ENCODE data around the gene AIP.
"Not testable (repeated sequence)": the region's sequence is repeated elsewhere in the genome, so short reads cannot be mapped to it uniquely, and the experiment has no call there.

The AIP gene

DNA sequence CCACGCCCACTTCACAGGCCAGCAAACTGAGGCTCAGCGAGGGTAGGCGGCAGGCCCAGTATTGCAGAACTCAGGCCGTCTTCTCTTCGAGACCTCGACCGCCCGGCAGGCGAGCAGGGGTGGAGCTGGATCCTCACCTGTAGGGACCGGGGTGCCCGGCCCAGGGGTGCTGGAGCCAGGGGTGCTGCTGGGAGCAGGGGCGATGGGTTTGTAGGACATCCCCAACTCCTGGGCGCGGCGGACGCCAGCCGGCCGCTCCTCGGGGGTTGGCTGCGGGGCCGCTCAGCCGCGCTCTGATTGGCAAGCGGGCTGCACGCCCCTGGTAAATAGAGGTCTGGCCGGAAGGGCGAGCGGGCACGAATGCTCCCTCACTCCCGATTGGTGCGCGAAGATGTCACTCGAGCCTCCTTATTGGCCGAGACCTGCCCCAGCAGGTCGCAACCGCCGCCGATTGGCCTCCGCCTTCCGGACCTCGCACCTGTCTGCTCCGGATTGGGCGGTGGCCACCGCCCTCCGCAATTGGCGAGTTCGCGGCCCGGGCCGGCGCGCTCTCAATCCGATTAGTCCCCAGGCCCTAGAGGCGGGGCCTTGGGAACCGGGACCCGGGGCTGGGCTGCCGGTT is 25.1 kb downstream of the AIP start, which contains the start of gene CDK2AP2:
Gene CDK2AP2 (minus strand): TSS at position 299 of the 622 bp plus-strand sequence. CDS start 80 bp downstream, at position 219.
- DNase-seq, result peak; percentile 98 to 99

DNA sequence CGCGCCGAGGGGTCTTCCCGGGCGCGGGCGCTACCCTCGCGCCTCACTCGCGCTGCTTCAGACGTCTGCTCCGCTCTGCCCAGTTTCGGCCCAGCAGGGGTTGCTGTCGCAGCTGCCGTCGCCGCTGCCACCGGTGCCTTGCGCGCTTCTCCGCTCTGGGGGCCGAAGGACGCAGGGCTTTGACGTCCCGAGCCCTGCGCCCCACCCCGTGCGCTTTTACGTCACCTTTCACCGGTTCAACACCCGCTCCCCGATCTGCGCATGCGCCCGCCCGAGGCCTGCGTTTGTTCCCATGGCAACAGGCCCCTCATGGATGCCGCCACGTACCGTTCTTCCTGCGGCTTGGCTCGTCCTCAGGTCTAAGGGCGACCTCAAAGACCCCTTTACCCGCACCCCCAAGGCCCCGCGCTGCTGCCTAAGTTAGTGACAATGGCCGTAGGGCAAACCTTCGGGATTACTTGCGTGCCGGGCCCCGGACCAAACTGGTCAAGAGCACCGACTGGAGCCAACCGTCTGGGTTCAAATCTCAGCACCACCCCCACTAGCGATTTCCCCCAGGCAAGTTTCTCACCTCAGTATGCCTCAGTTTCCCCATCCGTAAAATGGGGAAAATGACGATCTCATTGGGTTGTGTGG is 25.8 kb downstream of the AIP start:
- peak; percentile 98 for DNase-seq

DNA sequence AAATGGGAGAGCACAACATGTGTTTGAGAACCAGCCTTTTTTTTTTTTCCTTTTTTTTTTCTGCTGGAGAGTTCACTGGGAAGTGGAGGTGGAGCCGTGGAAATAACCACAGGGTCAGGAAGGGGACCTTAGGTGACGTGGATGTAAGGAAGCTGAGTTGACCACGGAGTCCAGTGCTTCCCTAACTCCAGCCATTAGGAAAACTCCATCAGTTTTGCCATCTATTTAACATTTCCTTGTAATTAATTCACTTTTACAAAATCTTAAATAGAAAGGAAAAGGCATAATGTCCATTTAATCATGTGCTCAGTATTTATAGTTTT is 27.2 kb downstream of the AIP start:
- DNase-seq, result no peak

DNA sequence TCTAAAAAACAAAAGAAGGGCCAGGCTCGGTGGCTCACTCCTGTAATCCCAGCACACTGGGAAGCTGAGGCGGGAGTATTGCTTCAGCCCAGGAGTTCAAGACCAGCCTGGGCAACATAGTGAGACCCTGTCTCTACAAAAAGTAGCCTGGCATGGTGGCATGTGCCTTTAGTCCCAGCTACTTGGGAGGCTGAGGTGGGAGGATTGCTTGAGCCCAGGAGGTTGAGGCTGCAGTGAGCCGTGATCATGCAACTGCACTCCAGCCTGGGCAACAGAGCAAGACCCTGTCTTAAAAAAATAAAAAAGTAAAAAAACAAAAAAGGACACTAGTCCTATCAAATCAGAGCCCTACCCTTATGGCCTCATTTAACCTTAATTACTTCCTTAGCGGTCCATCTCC is 28.7 kb downstream of the AIP start:
- not testable (repeated sequence) for DNase-seq

DNA sequence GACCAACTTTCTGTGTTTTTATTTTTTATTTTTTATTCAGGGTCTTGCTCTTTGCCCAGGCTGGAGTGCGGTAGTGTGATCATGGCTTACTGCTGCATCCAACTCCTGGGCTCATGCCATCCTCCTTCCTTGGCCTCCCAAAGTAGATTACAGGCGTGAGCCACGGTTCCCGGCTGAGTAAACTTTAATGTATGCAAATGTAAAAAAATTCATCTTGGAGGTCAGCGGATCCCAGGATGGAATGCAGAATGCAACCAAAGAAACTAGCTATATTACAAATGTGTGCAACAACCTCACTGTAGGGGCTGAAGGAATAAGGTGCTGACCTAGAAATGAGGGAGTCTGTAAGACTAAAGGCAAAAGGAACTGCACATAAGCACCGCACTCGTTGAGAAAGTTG is 31.3 kb downstream of the AIP start:
- no peak for DNase-seq

DNA sequence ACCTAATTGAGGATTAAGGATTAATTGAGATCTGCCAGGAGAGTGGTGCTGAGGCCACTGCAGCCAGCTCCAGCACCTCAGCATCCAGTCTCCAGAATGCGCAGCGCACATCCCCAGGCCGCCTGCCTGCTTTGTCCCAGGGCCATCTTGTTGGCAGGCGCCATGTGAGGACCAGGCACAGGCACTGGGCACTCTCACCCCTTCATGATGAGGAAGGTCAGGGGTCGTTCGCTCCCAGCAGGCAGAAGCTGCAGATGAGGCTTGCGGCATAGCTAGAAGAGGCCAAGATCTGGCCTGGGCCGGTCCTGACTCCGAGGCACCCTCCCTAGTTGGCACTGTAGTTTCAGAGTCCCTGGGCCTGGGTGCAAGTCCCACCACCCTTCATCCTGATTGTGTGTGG is 34.0 kb downstream of the AIP start:
- DNase-seq, result no peak

DNA sequence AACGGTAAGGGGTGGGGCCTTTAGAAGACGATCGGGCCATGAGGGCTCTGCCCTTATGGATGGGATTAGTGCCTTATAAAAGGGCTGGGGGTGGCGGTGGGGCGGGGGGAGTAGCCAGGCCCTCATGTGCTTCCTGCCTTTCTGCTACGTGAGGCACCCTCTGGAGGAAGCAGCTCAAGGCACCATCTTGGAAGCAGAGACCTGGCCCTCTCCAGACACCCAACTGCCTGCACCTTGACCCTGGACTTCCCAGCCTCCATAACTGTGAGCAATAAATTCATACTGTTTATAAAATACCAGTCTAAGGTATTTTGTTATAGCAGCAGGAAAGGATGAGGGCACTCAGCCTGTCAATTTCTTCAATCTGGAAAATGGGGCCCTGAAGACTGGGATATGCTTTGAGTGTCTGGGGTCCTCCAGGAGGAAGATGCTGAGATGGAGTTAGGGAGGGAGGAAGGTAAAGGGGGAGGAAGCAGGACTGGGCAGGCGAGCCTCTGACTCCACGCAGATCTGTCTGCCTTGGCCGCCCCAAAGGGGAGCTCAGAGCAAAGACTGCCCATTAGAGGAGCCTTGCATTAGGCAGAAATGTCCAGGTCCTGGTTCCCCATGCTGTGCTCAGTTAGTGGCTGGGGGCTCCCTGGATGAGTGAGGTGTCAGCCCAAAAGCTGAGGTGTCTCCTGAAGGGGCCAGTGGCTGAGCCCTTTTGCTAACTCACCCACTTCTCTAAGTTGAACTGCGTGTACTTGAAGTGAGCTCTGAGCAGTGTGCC is 35.1 kb downstream of the AIP start:
- no peak for DNase-seq

DNA sequence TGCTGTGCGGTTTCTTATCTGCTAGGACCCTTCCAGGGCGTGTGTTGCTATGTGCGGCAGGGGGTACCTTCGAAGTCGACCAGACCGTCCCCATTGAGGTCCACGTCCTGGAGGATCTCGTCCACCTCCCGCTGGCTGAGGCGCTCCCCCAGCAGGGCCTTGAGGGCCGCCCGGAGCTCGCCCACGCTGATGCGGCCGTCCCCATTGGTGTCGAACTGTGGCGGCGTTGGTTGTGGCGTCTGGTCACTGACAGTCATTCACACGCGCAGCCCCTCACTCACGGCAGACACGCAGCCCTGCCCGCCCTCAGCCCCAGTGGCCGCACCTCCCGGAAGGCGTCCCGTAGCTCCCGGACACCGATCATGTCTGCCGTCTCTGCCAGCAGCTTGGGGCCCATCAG is 36.9 kb downstream of the AIP start:
- no peak for DNase-seq

DNA sequence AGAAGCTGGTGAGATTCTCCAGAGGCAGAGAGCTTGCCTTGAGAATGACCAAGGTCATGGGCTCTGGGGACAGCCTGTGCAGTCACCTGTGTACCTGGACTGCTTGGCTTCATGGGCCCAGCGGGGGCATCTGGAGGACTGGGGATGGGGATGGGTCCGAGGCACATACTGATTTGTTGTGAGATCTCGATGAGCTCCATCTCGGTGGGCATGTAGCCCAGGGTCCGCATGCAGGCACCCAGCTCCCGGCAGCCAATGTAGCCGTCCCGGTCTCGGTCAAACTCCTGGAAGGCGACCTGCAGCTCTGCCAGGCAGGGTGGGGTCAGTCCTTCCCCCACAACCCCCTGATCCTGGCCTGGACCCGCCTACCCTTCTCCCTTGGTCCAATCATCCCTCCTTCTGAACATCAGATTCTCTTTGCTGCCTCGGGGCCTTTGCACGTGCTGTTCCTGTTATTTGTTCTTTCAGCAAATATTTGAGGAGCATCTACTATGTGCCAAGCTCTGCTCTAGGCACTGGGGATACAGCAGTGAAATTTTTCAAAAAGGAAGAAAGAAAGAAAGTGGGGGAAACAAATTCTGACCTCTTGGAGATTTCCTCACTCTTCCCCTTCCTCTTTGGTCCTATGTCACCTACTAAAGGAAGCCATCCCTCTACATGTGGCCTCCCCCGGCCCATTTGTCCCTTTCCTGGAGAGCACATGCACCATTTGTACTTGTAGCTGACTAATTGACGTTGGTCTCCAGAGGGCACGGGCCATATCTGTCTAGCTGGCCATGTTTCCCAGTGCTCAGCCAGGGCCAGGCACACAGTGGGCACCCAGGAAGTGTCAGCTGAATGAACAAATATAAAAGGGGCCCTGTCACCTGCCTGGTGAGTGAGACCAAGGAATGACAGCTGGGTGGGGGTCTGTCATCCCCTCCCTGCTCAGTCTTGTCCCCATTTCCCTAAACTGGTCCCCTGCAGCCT is 38.3 kb downstream of the AIP start:
- no peak for DNase-seq

DNA sequence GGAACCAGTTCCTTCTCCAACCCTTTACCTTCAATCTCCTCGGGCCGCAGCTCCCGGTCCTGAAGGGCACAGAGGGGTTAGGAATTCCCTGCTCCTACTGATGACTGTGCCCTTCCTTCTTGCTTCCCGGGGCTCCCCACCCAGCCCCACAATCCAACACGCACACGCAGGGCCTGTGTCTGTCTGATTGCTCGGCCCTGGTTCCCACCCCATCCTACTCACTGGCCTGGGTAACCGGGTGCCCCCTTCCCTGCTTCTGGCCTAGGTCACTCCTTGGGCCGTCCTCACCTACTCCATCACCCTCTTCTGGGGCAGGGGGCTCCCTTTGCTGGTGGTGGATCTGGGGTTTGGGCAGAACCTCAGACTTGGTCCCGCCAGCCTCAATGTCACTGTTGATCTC is 39.1 kb downstream of the AIP start:
- DNase-seq, result no peak

DNA sequence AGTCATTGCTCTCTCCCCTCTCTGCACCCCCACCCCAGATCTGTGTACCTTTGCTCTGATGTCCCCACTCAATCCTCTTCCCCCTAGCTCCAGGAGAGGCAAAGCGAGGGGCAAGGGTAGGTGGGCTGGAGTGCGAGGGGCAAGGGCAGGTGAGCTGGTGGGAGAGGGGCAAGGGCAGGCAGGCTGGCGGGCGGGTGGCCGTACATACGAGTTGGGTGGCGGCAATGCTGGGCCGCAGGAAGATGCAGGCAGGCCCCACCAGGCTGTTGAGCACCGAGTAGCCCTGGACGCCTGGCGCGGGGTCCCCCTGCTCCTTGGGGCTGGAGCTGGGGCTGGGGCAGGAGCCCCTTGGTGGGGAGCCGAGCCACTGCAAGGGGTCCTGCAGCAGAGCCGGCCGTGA is 39.5 kb downstream of the AIP start:
- no peak for DNase-seq

DNA sequence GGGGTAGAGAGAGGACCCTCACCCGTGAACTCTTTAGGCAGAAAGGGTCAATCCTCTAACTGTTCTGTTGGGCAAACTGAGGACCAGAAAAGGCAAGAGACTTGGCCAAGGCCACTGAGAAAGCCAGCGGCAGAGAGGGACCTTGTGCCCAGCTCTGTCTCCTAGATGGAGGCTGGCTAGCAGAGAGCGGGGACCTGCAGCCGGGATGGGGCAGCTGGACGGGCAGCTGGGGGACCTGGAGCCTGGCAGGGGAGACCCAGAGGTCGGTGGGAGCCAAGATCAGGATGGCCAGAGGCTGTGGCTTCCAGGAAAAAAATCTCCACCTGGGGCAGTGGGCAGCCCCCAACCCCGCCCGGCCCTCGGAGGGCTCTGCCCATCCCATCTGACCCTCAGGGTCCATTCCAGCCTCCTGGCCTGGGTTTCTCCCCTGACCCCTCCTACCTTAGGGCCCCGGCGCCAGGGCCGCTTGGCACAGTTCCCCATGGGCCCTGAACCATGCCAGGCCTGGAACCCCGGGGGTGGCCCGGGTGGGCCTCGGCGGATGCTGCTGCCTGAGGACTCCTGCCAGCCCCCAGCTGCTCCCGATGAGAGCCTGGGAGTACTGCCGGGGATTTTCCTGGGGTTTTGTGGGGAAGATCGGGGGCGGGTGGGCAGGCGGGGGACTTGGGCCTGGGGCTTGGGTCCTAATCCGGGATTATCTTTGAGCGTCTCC is 40.2 kb downstream of the AIP start, which contains the start of gene CABP2:
Gene CABP2 (minus strand): TSS at position 603 of the 712 bp plus-strand sequence. CDS start 120 bp downstream, at position 483.
- no peak for DNase-seq

DNA sequence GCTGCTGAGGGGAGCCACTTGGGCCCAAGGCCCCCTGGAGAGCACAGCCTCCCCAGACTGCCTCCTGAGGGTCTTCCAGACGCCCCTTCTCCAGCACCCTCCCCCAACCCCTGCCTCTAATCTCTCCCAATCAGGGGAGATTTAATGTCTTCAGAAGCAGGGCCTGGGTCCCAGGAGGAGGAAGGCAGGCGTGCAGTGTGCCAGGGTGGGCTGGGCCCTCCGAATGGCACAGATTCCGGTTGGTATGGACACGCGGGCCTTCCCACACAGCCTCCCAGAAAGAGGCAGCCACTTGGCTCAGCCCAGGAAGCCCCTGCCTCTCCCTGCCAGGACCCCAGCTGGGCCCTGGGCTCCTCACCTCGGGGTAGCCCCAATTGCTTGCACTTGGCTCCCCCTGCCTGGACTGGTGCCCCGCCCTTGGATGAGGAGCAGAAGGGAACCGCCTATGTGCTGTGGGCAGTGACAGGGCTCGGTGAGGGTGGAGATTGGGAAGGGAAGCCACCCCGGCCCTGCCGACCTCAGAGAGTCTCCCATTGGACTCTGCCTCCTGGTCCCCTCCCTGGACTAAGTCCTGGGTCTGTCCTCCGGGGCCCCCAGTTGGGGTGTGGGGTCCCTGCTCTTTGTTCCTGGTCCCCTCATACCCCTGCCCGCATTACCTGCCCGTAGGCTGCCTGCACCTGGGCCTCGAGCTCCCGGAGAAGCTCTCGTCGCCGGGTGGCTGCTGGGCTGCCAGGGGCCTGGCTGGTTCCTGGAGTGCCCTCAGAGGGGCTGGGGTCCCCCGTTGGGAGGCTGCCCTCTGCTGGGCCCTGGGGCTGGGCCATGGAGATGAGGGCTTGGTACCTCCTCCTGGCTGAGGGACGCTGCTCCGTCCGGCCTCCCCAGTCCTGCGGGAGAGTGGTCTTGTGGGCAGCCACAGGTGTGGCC is 41.0 kb downstream of the AIP start:
- no peak for DNase-seq

DNA sequence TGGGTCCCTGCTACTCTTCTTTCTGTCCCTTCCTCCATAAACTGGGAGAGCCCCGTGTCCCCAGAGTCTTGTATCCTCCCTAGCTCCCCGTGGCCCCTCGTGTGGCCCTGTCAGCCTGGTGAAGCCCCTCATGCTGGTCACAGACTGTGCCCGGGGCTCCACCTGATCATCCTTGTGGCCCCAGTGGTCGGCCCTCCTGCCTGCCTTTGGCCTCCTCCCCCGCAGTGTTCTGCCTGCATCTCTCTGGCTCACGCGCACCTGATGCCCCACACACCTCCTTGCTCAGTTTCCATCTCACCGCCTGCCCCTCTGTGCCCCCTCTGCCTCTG is 41.6 kb downstream of the AIP start:
- DNase-seq, result no peak

DNA sequence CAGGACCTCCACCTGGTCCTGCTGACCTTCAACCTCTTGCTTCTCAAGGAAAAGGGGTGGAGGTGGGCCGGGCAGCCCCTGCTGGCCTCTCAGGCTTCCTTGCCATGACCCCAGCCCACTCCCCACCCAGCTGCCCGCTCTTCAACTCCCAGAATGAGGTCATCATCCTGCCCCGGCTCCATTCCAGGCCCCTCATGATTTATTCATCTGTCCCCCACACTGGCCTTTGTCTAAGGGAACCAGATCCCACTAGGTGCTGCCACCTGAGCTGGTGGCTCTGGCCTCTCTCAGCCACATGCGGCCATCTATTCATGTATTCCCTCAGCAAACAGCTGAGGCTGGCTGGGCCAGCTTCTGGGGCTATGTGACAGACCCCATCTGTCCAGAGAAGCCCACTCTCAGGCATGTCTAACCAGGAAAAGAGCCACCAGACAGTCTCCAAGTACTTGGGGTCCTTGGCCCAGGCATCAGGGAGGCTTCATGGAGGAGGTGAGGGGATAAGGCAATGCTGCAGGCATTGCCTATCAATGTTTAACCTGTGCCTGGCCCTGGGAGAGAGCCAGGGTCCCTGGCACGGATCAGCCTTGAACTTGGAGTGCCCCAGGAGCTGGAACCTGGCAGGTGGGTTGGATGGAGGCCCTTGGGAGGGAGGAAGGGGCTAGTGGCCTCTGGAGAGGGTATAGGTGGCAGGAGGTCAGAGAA is 42.6 kb downstream of the AIP start:
- DNase-seq, result no peak

DNA sequence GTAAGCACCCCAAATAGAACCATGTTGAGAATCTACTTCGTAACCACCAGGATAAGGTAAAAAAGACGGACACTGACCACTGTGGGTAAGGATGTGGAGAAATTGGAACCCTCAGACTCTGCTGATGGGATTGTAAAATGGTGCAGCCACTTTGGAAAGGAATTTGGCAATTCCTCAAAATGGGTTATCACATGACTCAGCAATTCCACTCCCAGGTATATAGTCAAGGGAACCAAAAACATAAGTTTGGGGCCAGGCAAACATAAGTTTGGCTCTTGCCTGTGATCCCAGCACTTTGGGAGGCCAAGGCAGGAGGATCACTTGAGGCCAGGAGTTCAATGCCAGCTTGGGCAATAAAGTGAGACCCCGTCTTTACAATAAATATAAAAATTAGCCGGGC is 45.5 kb downstream of the AIP start:
- no peak for DNase-seq

DNA sequence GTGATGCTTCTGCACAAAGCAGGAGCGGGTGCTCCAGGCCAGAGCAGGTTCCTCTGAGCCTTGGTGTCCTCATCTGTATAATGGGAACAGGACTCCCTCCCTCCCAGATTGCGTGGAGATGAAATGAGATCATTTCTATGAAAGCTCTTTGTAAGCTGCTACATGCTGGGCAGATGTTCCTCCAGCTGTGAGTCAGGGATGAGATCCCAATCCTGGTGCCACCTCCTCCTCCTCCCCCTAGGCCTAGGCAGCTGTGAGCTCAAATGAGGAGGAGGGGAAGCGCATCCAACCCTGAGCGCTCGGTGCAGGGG is 47.4 kb downstream of the AIP start:
- DNase-seq, result no peak

DNA sequence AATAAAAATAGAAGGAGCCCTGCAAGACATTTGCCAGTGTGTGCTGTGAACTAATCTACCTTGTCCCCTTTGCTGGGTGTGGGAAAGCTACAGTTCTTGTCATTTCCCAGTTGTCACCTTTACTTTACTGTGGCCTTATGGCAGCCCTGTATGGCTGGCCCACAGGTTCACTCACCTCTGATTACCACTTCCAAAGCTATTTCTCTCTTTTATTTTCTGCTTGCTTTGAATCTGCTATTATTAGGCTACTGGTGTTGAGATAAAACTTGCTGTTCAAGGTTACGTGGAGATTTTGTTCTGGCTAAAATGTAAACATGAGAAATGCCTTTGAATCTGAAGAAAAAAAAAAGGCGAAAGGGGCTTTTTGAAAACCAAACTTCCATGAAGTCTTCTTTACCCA is 50.1 kb downstream of the AIP start:
- DNase-seq, result no peak

DNA sequence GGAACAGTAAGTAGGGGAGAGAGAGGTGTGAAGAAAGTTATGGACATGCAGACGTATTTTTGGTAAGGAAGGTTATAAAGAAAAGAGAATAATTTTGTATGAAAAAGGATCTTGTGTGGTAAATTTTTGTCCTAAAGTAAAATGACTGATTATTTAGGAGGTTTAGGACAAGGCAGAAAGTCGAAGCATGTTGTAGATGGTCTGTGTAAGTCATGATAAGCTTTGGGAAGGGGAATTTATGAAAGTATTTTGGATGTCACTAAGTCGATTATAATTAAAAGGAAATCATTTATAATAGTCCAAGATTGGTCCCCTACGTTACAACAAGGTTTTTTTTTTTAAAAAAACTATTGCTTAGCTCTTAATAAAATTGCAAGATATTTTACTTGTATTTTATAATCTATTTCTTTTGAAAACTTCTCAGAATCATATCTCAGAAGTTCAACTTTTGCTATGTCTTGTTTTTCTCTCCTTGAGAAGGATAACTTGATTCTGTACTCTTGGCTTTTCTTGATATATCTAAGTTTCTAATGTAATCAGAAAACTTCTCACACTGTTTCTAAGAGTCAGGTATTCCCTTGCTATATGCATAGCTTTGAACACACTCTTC is 51.3 kb downstream of the AIP start:
- DNase-seq, result no peak

DNA sequence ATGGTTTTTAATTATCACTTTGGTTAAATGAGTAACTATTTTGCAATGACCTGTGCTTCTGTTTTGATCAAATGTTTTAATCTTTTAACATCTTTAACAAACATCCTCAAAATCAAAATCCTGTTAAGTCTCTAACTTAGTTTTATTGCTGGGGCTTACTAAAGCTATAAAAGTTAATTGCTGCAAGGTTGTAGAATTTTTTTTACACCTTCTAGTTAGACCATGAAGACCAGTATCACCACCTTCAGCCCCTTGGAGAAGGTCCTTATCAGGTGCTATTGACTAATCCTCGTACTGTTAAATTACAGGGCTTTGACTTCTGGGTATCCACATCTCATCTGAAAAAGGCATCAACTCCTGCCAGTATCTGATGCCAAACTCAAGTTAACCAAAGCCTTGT is 52.7 kb downstream of the AIP start:
- DNase-seq, result no peak
